HG03066 (cell line): ENCODE results near the gene MAP2K2.
A peak's percentile ranks its signal among the peaks of the same experiment; 100 is the strongest.

Source experiments
- ATAC-seq: cut with Tn5 transposase; IDR thresholded peaks from one replicate; pipeline ENCODE4 v1.9.1; 2021; ENCODE audit warnings: low read depth; ENCODE audit not compliant: unreplicated experiment

The MAP2K2 gene

GRCh38 chr19:4100647-4101495 is 23.1 kb downstream of the MAP2K2 start:
- no peak for ATAC-seq

GRCh38 chr19:4099041-4099764 is 24.7 kb downstream of the MAP2K2 start:
- no peak for ATAC-seq

- ATAC-seq: no peak
Measured at GRCh38 chr19:4098493-4098892, 25.4 kb downstream of the MAP2K2 start.

DNA sequence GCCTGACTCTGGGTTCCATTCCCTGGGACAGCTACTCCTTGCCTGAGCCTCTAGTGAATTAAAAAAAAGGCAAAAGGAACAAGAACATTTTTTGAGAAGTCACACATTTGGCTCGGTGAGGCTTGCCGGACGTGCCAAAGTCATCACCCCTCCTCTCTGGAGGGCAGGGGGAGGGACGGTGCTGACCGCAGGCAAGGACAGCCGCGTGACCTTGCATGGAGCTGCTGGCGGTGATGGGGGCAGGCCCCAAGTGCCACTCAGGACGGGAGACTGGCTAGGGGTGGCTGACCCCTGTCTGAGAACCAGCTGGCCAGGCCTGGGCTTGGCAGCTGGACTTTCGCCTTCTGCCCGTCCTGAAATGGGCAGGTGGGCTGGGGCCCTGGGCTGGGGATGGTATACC is 26.4 kb downstream of the MAP2K2 start:
- no peak for ATAC-seq

DNA sequence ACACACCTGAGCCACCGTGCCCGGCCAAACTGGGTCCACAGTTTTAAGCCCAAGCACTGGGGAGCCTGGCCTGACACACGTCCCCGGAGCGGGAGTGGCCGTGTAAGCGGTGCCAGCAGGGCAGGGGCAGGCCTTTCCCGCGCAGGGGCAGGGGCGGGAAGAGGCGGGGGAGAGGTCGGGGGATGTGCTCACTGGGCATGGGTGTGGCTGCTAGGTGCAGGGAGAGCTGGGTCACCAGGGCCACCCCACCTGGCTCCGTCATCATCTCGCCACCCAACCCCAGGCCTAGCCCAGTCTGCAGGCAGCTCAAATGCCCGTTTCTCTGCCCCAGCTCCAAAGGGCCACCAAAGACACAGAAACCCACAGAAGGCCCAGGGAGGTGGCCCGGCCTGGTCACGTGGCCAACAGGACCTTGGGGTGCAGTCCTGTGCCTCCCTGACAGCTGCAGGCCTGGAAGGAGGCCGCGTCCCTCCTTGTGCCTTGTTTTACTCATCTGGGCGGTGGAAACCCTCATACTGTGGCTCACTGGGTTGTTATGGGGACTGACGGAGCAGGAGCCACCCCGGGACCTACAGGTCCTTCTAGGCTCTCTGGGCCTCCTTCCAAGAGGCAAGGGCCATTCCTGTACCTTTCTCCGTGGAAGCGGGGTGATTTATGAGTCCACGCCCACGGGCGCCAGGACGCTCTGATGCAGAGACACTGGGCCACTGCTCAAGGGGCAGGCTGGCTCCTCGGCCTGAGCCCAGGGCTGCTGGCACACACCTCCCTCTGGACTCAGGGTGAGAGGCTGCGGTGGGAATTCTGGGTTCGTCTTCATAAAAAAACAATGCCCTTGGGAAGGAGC is 27.7 kb downstream of the MAP2K2 start:
- ATAC-seq: no peak

DNA sequence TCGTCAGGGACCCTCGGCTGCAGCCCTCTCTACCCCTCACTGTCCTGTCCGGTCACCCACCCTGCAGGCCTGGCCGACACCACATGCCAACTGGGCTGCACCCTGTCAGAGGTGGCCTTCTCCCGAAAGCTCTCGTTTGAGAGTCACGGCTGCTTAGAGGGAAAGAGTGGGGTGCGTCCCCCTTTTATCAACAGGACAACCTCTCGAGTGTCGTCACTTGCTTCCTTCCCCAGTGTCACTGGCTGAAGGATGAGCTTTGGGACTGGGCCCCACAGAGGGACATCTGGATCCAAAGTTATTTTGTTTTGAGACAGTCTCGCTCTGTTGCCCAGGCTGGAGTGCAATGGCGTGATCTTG is 28.5 kb downstream of the MAP2K2 start:
- ATAC-seq: no peak

- ATAC-seq: no peak
Measured at GRCh38 chr19:4094761-4095487, 29.0 kb downstream of the MAP2K2 start.

GRCh38 chr19:4094291-4094690 is 29.6 kb downstream of the MAP2K2 start:
- no peak for ATAC-seq

GRCh38 chr19:4093643-4094175 is 30.2 kb downstream of the MAP2K2 start:
- no peak for ATAC-seq

DNA sequence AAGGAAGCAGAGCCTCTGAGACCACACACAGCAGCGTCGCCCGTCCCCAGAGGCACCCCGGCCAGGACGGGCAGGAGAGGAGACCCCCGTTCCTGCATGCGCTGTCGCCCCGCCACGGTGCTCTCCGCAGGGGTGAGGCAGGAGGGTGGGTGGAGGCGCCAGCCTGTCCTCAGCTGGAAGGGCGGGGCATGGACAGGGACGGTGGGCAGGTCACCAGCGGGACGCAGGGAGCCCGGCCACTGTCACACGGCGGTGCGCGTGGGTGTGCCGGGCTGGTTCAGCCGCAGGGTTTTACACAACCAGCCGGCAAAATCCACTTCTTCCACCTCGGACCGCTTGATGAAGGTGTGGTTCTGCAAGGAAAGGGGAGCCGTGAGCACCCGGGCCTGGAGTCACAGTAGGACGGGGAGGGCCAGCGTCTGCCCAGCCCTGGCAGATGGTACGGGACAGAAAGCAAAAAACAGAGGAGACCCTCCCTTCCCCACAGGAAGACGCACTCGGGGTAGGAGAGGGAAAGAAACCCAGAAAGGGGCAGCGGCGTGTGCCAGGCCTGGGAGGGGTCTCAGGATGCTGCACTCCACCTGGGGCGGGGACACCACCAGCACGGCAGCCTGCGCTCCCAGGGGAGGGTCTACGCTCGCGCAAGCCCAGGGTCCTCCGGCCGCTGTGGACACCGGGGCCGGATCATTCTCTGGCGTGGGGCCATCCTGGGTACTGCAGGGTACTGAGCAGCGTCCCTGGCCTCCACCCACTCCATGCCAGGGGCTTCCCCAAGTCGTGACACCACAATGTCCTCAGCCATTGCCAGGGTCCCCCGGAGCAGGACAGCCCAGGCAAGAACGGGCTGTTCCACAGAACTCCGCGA is 33.3 kb downstream of the MAP2K2 start:
- ATAC-seq: no peak

GRCh38 chr19:4089946-4090345 is 34.0 kb downstream of the MAP2K2 start:
- ATAC-seq: no peak

DNA sequence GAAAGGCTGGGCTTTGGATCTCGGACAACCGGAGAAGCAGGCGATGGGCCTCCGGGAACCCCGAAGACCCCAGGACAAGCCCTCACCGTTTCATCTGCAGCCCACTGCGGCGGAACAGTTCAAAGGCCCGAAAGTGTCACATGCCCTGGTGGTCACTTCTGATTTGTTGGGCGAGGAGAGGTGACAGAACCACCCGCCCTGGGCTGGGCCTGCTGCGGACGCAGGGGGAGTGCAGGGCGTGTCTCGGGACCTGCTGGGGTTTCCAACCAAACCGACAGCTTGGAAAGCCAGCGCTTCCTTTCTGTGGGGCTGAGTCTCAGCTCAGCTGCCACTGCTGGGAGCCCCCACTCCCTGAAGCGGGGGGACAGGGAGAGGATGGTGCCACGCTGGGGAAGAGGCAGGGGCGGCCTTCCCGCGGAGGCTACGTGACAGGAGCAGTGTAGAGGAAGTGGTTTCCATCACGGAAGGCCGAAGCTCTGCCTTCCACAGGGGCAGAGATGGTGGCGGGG is 34.5 kb downstream of the MAP2K2 start:
- ATAC-seq: peak; percentile 76

DNA sequence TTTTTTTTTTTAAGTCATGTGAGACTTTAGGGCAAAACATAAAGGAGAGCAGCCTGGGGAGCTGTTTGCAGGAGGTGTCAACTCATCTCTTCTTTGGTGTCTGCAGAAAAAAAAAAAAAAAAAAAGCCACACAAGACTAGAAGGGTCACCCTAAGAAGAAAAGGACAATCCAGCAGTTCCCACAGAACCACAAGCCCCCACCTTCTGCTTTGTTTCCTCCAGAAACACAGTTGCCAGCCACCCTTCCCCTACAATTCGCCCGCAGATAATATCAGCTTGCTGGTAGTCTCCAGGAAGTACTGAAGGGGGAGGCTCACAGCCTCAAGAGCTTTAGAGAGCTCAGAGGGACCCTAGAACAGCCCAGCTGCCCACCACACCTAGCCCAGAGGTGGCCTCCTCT is 34.9 kb downstream of the MAP2K2 start:
- ATAC-seq: peak; percentile 36

- no peak for ATAC-seq
Measured at GRCh38 chr19:4087787-4088679, 35.9 kb downstream of the MAP2K2 start.

DNA sequence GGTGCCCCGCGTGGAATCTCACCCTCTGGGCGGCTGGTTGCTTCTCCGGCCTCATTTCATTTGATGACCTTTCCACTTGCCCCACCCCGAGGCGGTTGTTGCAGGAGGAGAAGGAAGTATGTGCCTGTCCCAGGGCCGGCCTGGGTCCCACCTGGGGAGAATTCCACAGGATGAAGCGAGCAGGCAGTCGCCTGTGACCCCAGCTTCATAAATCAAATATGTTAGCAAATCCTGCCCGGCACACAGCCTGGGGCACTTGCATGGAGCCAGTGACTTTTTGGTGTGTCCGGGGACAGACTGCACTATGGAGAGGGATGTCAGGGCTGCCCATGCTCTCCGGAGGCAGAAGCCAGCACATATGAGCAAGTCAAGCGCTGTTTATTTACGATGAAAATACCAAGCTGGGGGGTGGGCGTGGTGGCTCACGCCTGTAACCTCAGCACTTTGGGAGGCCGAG is 37.5 kb downstream of the MAP2K2 start:
- no peak for ATAC-seq

GRCh38 chr19:4084547-4084877 is 39.4 kb downstream of the MAP2K2 start:
- no peak for ATAC-seq

- ATAC-seq: no peak
Measured at GRCh38 chr19:4083677-4084546, 40.0 kb downstream of the MAP2K2 start.
